Mucosa of rectum (tissue), 2 donors: ENCODE measurements around the gene LMF2.

Experiments used
- H3K27ac ChIP-seq, 2 donors: one replicate each; pipeline ENCODE4 v1.7.0; 2013; ENCODE audit warnings: inconsistent platforms in 2 of 2, low read depth in 2 of 2, low read length in 2 of 2
- H3K27me3 ChIP-seq, 2 donors: one replicate each; pipeline ENCODE4 v1.7.0; 2013; ENCODE audit warnings: low read length in 2 of 2; ENCODE audit not compliant: control insufficient read depth in 2 of 2, insufficient read depth in 2 of 2
- H3K36me3 ChIP-seq, 2 donors: one replicate each; pipeline ENCODE4 v1.7.0; 2013; ENCODE audit warnings: low read length in 2 of 2; ENCODE audit not compliant: control insufficient read depth in 2 of 2, insufficient read depth in 2 of 2
- H3K4me1 ChIP-seq, 2 donors: one replicate each; pipeline ENCODE4 v1.7.0; 2013; ENCODE audit warnings: low read length in 2 of 2, mild to moderate bottlenecking in 1 of 2; ENCODE audit not compliant: control insufficient read depth in 2 of 2, insufficient read depth in 2 of 2
- H3K4me3 ChIP-seq, 2 donors: one replicate each; pipeline ENCODE4 v1.7.0; 2013; ENCODE audit warnings: low read length in 2 of 2
- H3K9ac ChIP-seq, 2 donors: one replicate each; pipeline ENCODE4 v1.7.0; 2013; ENCODE audit warnings: low read length in 2 of 2, low read depth in 1 of 2, mild to moderate bottlenecking in 1 of 2
- H3K9me3 ChIP-seq, 2 donors: one replicate each; pipeline ENCODE4 v1.7.0; 2013; ENCODE audit warnings: low read length in 2 of 2; ENCODE audit not compliant: control insufficient read depth in 2 of 2
- donor health status: healthy.
- donor health status: Normal muscosa, but diverticular disease.

The LMF2 gene

GRCh38 chr22:50507421-50507990 is at the start of gene LMF2:
LMF2 (minus strand) TSS chr22:50507702; CDS start chr22:50507675, 27 bp downstream.
- H3K36me3 ChIP-seq, result peaks cover 10 to 12% of the 10 kb centered on the region in 2 donors
- peak within 1 kb of the TSS; percentile 87 to 89 for H3K27ac ChIP-seq
- no peaks in the 10 kb centered on the region for H3K9me3 ChIP-seq
- H3K27me3 ChIP-seq, result no peaks in the 10 kb centered on the region
- H3K9ac ChIP-seq, result peak within 1 kb of the TSS; percentile 71 to 93
- H3K4me1 ChIP-seq, result peaks cover 14 to 20% of the 10 kb centered on the region in 2 donors
- peak within 1 kb of the TSS; percentile 80 to 96 for H3K4me3 ChIP-seq

- no peaks in the 10 kb centered on the region for H3K4me1 ChIP-seq
- no peak overlapping the region for H3K27ac ChIP-seq
- H3K4me3 ChIP-seq, result no peak overlapping the region
- H3K9me3 ChIP-seq, result no peaks in the 10 kb centered on the region
- no peak overlapping the region for H3K9ac ChIP-seq
- H3K27me3 ChIP-seq, result no peaks in the 10 kb centered on the region
- no peaks in the 10 kb centered on the region for H3K36me3 ChIP-seq
Measured at GRCh38 chr22:50556703-50557102, 49.2 kb upstream of the LMF2 start.

GRCh38 chr22:50553310-50553709 is 45.8 kb upstream of the LMF2 start:
- H3K9me3 ChIP-seq, result no peaks in the 10 kb centered on the region
- H3K9ac ChIP-seq, result no peak overlapping the region
- H3K27me3 ChIP-seq, result peaks cover under 1 to 10% of the 10 kb centered on the region in 2 donors
- no peaks in the 10 kb centered on the region for H3K36me3 ChIP-seq
- no peak overlapping the region for H3K4me3 ChIP-seq
- H3K27ac ChIP-seq, result no peak overlapping the region
- H3K4me1 ChIP-seq, result peaks cover 3 to 4% of the 10 kb centered on the region in 2 donors

- H3K27ac ChIP-seq, result no peak overlapping the region
- peaks cover 9 to 10% of the 10 kb centered on the region in 2 donors for H3K27me3 ChIP-seq
- H3K9ac ChIP-seq, result no peak overlapping the region
- H3K9me3 ChIP-seq, result no peaks in the 10 kb centered on the region
- H3K4me1 ChIP-seq, result peaks cover 3 to 4% of the 10 kb centered on the region in 2 donors
- no peak overlapping the region for H3K4me3 ChIP-seq
- H3K36me3 ChIP-seq, result no peaks in the 10 kb centered on the region
Measured at GRCh38 chr22:50551160-50551752, 43.8 kb upstream of the LMF2 start.

- Histone ChIP-seq H3K4me1 (peaks cover 3 to 4% of the 10 kb centered on the region in 2 donors), H3K27me3 (peaks cover 10 to 13% of the 10 kb centered on the region in 2 donors), H3K27ac (no peak overlapping the region)
Measured at GRCh38 chr22:50550395-50550794, 42.9 kb upstream of the LMF2 start.

GRCh38 chr22:50548921-50549790 is 41.7 kb upstream of the LMF2 start:
- H3K9ac ChIP-seq, result peak overlapping the region in 1 of 2 donors; percentile 12
- H3K4me1 ChIP-seq, result peaks cover 8 to 11% of the 10 kb centered on the region in 2 donors
- no peaks in the 10 kb centered on the region for H3K36me3 ChIP-seq
- no peaks in the 10 kb centered on the region for H3K9me3 ChIP-seq
- H3K27ac ChIP-seq, result no peak overlapping the region
- peak overlapping the region; percentile 35 to 50 for H3K4me3 ChIP-seq
- peaks cover 10 to 13% of the 10 kb centered on the region in 2 donors for H3K27me3 ChIP-seq

More at GRCh38 chr22:50550395-50550794, 42.9 kb upstream of the LMF2 start:
- no peak overlapping the region for H3K4me3 ChIP-seq
- H3K9me3 ChIP-seq, result no peaks in the 10 kb centered on the region
- H3K9ac ChIP-seq, result no peak overlapping the region
- H3K36me3 ChIP-seq, result no peaks in the 10 kb centered on the region

GRCh38 chr22:50548040-50548920 is 40.8 kb upstream of the LMF2 start:
- H3K4me3 ChIP-seq, result peak overlapping the region; percentile 35 to 50
- peak overlapping the region in 1 of 2 donors; percentile 21 for H3K9ac ChIP-seq
- H3K4me1 ChIP-seq, result peaks cover 8 to 14% of the 10 kb centered on the region in 2 donors
- H3K9me3 ChIP-seq, result no peaks in the 10 kb centered on the region
- H3K27ac ChIP-seq, result no peak overlapping the region
- peaks cover 10 to 13% of the 10 kb centered on the region in 2 donors for H3K27me3 ChIP-seq
- no peaks in the 10 kb centered on the region for H3K36me3 ChIP-seq

GRCh38 chr22:50547263-50547985 is 39.9 kb upstream of the LMF2 start:
- Histone ChIP-seq H3K4me1 (peaks cover 8 to 14% of the 10 kb centered on the region in 2 donors), H3K9ac (no peak overlapping the region), H3K27me3 (peaks cover 10 to 13% of the 10 kb centered on the region in 2 donors)

More at GRCh38 chr22:50547263-50547985, 39.9 kb upstream of the LMF2 start:
- Histone ChIP-seq H3K27ac (no peak overlapping the region), H3K36me3 (no peaks in the 10 kb centered on the region), H3K9me3 (no peaks in the 10 kb centered on the region), H3K4me3 (no peak overlapping the region)
